HL-60 (cell line): ENCODE measurements around the gene PRKAG2.

Experiments used
- GABPA ChIP-seq: IDR thresholded peaks from 2 replicates; pipeline ENCODE4 v1.6.1; 2012; ENCODE audit warnings: low read depth
- POLR2AphosphoS5 ChIP-seq: IDR thresholded peaks from 2 replicates; pipeline ENCODE4 v1.6.1; 2012; ENCODE audit warnings: low read depth
- SPI1 ChIP-seq: IDR thresholded peaks from 2 replicates; pipeline ENCODE4 v1.6.1; 2012; ENCODE audit warnings: low read depth, mild to moderate bottlenecking, borderline replicate concordance
- TF ChIP-seq, protein P1 (sequence below): IDR thresholded peaks from one replicate; pipeline ENCODE4 v1.5.1; 2011; ENCODE audit warnings: low read length, control low read depth, inconsistent platforms; ENCODE audit not compliant: insufficient read depth

DNA sequence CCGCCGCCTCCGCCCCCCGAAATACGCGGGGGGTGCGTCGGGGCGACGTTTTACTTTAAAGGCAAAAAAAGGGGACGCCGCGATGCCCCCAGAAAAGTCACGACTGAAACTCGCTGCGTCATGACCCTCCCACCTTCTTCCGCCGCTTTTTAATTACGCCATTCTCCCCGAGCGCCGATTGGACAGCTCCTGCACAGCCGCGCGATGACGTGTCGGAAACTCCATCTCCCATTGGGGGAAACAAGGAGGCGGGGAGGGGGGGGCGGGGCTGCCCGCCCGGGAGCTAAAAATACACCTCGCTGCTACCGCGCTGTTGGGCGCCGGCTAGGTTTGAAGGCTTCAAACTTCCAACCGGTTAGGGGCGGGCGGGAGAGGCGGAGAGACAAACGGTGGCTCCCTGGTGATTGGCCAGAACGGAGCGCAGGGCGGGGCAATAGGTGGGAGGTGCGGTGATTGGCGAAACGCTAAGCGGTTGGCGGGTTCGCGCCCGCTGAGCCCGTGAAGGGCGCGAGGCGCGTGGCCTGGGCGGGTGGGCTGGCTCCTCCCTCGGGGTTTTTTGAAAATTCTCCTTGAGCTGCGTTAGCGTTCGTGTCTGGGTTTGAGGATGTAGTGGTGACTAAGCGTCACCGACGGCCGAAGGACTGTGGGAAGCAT is 357.0 kb downstream of the PRKAG2 start, which contains the start of gene RHEB:
- TF ChIP-seq GABPA = no peak
- TF ChIP-seq, protein P1, sequence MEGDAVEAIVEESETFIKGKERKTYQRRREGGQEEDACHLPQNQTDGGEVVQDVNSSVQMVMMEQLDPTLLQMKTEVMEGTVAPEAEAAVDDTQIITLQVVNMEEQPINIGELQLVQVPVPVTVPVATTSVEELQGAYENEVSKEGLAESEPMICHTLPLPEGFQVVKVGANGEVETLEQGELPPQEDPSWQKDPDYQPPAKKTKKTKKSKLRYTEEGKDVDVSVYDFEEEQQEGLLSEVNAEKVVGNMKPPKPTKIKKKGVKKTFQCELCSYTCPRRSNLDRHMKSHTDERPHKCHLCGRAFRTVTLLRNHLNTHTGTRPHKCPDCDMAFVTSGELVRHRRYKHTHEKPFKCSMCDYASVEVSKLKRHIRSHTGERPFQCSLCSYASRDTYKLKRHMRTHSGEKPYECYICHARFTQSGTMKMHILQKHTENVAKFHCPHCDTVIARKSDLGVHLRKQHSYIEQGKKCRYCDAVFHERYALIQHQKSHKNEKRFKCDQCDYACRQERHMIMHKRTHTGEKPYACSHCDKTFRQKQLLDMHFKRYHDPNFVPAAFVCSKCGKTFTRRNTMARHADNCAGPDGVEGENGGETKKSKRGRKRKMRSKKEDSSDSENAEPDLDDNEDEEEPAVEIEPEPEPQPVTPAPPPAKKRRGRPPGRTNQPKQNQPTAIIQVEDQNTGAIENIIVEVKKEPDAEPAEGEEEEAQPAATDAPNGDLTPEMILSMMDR = no peak
- TF ChIP-seq POLR2AphosphoS5 = no peak
- TF ChIP-seq SPI1 = no peak
